Right atrium auricular region (tissue), 2 donors: ENCODE results near the gene VGLL4. TPM values are rescaled to one million over a fixed set of nuclear protein-coding genes. Genes with fewer than 3 reads are reported as not detected.

ENCODE experiments used
- DNase-seq: peaks from one replicate; pipeline ENCODE4 v3.0.0-alpha.2; 2019; ENCODE audit warnings: low spot score
- H3K27ac ChIP-seq, 2 donors: fragments of 200-600 bp; sonication (generic); 1 replicate in 1 of 2; 2 replicates in 1 of 2; pipeline ENCODE4 v1.5.1; 2016 to 2019
- H3K27me3 ChIP-seq, 2 donors: fragments of 200-600 bp; sonication (generic); one replicate each; pipeline versions ENCODE4 v1.5.1 to v1.6.0; 2017 to 2019
- H3K36me3 ChIP-seq: fragments of 200-600 bp; sonication (generic); one replicate; pipeline ENCODE4 v1.5.1; 2016
- H3K4me1 ChIP-seq, 2 donors: fragments of 200-600 bp; sonication (generic); one replicate each; pipeline versions ENCODE4 v1.5.1 to v1.6.0; 2017 to 2019
- H3K4me3 ChIP-seq, 2 donors: fragments of 200-600 bp; sonication (generic); 1 replicate in 1 of 2; 2 replicates in 1 of 2; pipeline ENCODE4 v1.5.1; 2017 to 2019; ENCODE audit warnings: mild to moderate bottlenecking in 1 of 2, moderate library complexity in 1 of 2
- H3K9me3 ChIP-seq, 2 donors: fragments of 200-600 bp; sonication (generic); one replicate each; pipeline ENCODE4 v1.5.1; 2019
- CTCF ChIP-seq, 2 donors: fragments of 200-600 bp; sonication (generic); IDR thresholded peaks; one replicate each; pipeline ENCODE4 v1.5.1; 2019; ENCODE audit warnings: antibody characterized with exemption in 2 of 2
- total RNA-seq, 2 donors: library from RNA; depleted of rRNA; stranded (reverse); fragments of >200 nt; gene quantifications; one replicate each; pipeline ENCODE4 v1.1.0, GENCODE V29; 2016

Gene VGLL4
- total RNA-seq, 2 donors from 2014 or later, result 30.2 to 64.6 TPM

GRCh38 chr3:11619946-11620652, 23.6 kb downstream of the VGLL4 start:
- Histone ChIP-seq H3K27ac (no peak overlapping the region), H3K9me3 (no peaks in the 10 kb centered on the region), H3K4me3 (no peak overlapping the region), H3K4me1 (peaks cover 0 to 71% of the 10 kb centered on the region in 2 donors), H3K36me3 (no peaks in the 10 kb centered on the region), H3K27me3 (no peaks in the 10 kb centered on the region)
- no peak for TF ChIP-seq CTCF (IDR thresholded peaks at IDR 0.05)
- no peak for DNase-seq

- no peak for TF ChIP-seq CTCF (IDR thresholded peaks at IDR 0.05)
- no peaks in the 10 kb centered on the region for H3K27me3 ChIP-seq
- no peaks in the 10 kb centered on the region for H3K9me3 ChIP-seq
- H3K27ac ChIP-seq, result no peak overlapping the region
- DNase-seq, result no peak
- peaks cover 0 to 70% of the 10 kb centered on the region in 2 donors for H3K4me1 ChIP-seq
- no peaks in the 10 kb centered on the region for H3K36me3 ChIP-seq
- no peak overlapping the region for H3K4me3 ChIP-seq
Observed at GRCh38 chr3:11619461-11619860, 24.3 kb downstream of the VGLL4 start.

GRCh38 chr3:11618904-11619303, 24.8 kb downstream of the VGLL4 start:
- no peak for DNase-seq
- no peak overlapping the region for H3K27ac ChIP-seq
- no peaks in the 10 kb centered on the region for H3K27me3 ChIP-seq
- H3K4me1 ChIP-seq, result peaks cover 0 to 70% of the 10 kb centered on the region in 2 donors
- TF ChIP-seq CTCF (IDR thresholded peaks at IDR 0.05), result no peak
- no peak overlapping the region for H3K4me3 ChIP-seq
- H3K36me3 ChIP-seq, result no peaks in the 10 kb centered on the region
- H3K9me3 ChIP-seq, result no peaks in the 10 kb centered on the region

- H3K27me3 ChIP-seq, result no peaks in the 10 kb centered on the region
- no peak overlapping the region for H3K4me3 ChIP-seq
- H3K36me3 ChIP-seq, result no peaks in the 10 kb centered on the region
- no peaks in the 10 kb centered on the region for H3K9me3 ChIP-seq
- no peak for TF ChIP-seq CTCF (IDR thresholded peaks at IDR 0.05)
- no peak overlapping the region for H3K27ac ChIP-seq
- DNase-seq, result no peak
- H3K4me1 ChIP-seq, result peaks cover 0 to 81% of the 10 kb centered on the region in 2 donors
Observed at GRCh38 chr3:11616551-11616950, 27.2 kb downstream of the VGLL4 start.

- Histone ChIP-seq H3K4me3 (no peak overlapping the region), H3K4me1 (peaks cover 0 to 86% of the 10 kb centered on the region in 2 donors), H3K27ac (no peak overlapping the region), H3K36me3 (no peaks in the 10 kb centered on the region), H3K27me3 (no peaks in the 10 kb centered on the region), H3K9me3 (no peaks in the 10 kb centered on the region)
- TF ChIP-seq CTCF (IDR thresholded peaks at IDR 0.05), result no peak
- no peak for DNase-seq
Observed at GRCh38 chr3:11613851-11614487, 29.7 kb downstream of the VGLL4 start.
